Fibroblast of the aortic adventitia (primary cell): ENCODE measurements around the gene ACTBL2. TPM values are rescaled to one million over a fixed set of nuclear protein-coding genes. Genes with fewer than 3 reads are reported as not detected.

Experiments
- DNase-seq: peaks from one replicate; pipeline ENCODE4 v3.0.0-alpha.2; 2010; ENCODE audit warnings: low read depth
- H3K4me3 ChIP-seq: 2 replicates; pipeline ENCODE4 v1.5.1; 2011; ENCODE audit warnings: low read depth, mild to moderate bottlenecking, control low read depth, low read length, moderate library complexity
- total RNA-seq: library from RNA; depleted of rRNA; stranded (reverse); fragments of >200 nt; gene quantifications from 2 replicates; pipeline ENCODE4 v1.2.3, GENCODE V29; 2012; ENCODE audit warnings: low replicate concordance
- TF ChIP-seq, protein P1 (sequence below): IDR thresholded peaks from 2 replicates; pipeline ENCODE4 v1.5.1; 2011; ENCODE audit warnings: mild to moderate bottlenecking, low read length, control low read depth, inconsistent platforms; ENCODE audit not compliant: insufficient read depth

The ACTBL2 gene
- total RNA-seq, 1 donor, result not detected

DNA sequence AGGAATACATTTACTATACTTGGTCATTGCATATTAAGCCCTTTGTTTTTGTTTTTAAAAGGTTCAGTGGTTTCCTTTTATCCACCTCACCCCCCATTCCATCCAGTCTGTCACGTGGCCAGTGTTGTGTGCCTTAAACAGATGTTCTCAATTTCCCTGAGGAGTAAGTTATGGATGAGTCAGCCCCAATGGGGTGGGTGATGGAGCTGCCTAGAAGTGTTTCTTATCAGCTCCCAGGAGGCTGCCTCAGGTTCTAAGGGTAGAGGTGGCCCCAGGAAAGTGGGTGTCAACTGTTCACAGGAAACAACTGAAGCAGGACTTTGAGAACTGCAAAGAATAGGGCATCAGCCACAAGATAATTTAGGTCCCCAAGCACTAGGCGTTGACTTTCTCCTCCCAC, 41.1 kb downstream of the ACTBL2 start:
- no peak overlapping the region for H3K4me3 ChIP-seq
- TF ChIP-seq, protein P1, sequence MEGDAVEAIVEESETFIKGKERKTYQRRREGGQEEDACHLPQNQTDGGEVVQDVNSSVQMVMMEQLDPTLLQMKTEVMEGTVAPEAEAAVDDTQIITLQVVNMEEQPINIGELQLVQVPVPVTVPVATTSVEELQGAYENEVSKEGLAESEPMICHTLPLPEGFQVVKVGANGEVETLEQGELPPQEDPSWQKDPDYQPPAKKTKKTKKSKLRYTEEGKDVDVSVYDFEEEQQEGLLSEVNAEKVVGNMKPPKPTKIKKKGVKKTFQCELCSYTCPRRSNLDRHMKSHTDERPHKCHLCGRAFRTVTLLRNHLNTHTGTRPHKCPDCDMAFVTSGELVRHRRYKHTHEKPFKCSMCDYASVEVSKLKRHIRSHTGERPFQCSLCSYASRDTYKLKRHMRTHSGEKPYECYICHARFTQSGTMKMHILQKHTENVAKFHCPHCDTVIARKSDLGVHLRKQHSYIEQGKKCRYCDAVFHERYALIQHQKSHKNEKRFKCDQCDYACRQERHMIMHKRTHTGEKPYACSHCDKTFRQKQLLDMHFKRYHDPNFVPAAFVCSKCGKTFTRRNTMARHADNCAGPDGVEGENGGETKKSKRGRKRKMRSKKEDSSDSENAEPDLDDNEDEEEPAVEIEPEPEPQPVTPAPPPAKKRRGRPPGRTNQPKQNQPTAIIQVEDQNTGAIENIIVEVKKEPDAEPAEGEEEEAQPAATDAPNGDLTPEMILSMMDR, result no peak
- peak; percentile 100 for DNase-seq

DNA sequence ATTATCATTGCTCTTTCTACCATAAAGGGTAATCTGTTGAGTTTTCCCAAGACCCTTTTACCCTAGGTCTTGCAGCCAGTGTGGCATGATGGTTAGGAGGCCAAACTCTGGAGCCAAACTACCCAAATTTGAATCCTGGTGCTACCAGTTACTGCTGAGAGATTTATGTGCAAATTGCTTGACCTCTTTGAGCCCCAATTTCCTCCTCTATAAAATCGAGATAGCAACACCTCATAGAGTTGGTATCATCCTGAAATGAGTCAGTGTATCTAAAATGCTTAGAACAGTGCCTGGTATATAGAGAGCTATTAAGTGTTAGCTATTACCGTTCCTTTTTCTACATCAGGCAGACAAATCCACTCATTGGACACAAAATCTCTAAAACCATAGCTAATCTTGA, 43.0 kb downstream of the ACTBL2 start:
- H3K4me3 ChIP-seq, result no peak overlapping the region
- no peak for DNase-seq
- TF ChIP-seq, protein P1, result no peak

DNA sequence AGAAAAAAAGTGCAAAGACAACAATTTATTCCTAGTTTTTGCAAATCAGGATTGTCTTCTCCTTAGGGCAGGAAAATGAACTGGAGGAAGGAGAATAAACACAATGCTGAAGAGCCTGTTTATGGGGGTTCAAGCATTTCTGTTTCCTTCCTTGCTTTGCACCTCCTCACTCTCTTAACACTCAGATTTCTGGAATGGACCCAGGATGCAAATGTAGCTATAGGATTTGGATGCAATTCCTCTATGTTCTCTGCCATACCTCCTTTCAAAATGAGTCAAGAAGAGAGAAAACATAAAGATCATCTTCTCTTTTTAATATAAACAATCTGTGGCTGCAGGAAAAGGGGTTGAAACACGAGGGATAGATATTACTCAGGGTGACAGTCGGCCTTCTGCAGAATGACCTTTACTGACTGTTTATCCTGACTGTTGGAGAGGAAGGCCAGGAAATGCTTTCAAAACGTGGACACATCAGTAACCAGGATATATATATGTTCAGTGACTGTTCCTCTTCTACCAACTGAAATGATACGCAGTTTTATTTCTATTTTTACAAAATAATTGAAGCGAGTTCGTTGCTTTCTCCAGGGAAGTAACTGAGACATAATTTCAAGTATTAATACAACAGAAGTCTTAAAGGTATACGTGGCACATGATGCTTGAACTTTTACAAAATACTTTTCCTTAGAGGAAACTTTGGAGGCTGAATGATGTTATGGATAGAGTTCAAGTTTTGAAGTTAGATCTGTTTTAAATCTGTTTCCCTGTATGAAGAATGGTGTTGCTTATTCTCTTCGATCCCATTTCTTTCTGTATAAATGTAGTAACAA, 44.4 kb downstream of the ACTBL2 start:
- H3K4me3 ChIP-seq, result no peak overlapping the region
- peak; percentile 45 for DNase-seq
- TF ChIP-seq, protein P1, result no peak

DNA sequence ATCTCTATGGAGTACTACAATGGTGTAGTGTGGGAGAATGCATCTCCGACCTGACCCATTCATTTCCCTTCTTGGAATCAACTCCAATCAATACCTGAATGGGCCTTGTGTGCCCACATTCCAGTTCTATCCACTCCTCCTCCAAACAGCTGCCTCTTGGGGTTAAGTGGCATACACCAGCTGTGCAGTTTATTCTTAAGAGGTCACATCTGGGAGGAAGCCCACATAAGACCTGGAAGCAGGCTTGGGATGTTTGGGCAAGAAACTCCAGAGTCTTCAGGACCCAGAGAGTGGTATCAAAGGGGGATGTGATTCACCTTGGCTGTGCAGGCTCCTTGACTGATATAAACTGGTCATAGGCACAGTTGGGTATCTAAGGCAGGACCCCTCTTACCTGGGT, 46.0 kb downstream of the ACTBL2 start:
- no peak overlapping the region for H3K4me3 ChIP-seq
- DNase-seq, result no peak
- TF ChIP-seq, protein P1, result no peak

DNA sequence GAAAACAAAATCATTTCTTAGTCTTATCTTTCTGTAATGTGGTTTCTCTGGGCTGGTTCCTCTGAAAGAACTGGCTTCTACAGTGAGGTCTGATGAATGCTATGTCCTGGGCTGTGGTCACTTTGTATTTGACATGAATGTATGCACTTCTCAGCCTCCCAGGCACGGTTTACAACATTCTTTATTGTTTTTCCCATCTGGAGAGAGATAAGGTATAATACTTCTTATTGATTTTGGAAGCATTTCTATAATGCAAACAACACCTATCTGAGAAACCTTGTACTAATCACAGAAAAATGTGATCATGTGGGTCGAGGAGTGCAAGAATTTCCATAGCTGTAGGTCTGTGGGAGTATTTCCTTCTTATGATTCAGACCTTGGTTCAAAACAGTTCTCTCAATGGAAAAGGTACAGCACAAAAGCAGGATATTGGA, 46.9 kb downstream of the ACTBL2 start:
- no peak overlapping the region for H3K4me3 ChIP-seq
- peak; percentile 100 for DNase-seq
- TF ChIP-seq, protein P1, result no peak

DNA sequence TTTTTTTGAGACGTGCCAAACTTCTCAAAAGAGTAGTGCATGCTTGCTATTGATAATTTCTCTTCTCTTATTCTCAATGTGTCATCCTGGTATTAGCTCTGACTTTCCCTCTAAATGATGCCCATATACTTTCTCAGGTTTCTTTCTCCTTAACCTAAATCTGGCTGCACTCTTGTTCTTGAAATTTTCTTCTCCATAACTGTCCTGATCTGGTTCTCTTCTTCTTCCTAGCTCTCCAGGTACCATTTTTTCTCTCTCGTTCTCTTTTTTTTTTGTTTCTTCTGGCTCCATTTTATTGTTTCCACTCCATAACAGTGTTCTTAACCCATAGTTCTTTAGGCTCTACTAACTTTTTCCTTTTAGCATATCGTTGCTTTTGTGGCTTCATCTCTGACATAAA, 47.9 kb downstream of the ACTBL2 start:
- no peak for DNase-seq
- TF ChIP-seq, protein P1, result no peak
- H3K4me3 ChIP-seq, result no peak overlapping the region

DNA sequence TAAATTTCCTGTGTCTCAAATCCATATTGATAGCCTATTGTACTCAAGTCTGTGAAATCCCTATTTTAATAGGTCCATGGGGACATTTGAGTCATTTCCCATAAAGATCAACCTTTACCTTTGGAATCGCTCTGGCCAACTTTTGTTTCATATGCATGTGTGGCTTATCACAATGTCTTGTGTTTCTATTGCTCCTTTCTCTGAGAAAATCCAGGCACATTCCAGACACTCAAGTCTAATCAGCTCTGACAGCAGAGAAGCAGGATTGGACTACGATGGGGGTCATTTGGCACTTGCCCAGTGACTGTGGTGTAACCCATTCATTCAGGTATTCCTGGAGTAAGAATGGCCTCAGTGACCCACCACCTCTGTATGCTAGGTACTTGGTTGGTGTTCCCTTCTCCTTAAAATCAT, 48.4 kb downstream of the ACTBL2 start:
- no peak overlapping the region for H3K4me3 ChIP-seq

More for the DNA sequence above, 48.4 kb downstream of the ACTBL2 start:
- TF ChIP-seq, protein P1, result no peak
- peak; percentile 100 for DNase-seq
